PFSK-1 (cell line): ENCODE results near the gene DCTN4.

Experiments
- FOXP2 ChIP-seq: optimal IDR thresholded peaks from 2 replicates; pipeline ENCODE3; 2011; ENCODE audit warnings: borderline replicate concordance, control low read depth, inconsistent platforms; ENCODE audit not compliant: insufficient read depth; ENCODE audit errors: extremely low read length, extremely low read depth
- POLR2AphosphoS5 ChIP-seq: IDR thresholded peaks from 2 replicates; pipeline ENCODE4 v1.6.1; 2012; ENCODE audit warnings: low read depth, mild to moderate bottlenecking, control low read depth, low read length, moderate library complexity
- REST ChIP-seq, 2 experiments: IDR thresholded peaks; 2 replicates each; pipeline versions ENCODE4 v1.6.1 to v1.8.0; 2011 to 2012; ENCODE audit warnings: low read depth in 2 of 2, low read length in 2 of 2, control low read depth in 1 of 2, inconsistent platforms in 1 of 2, mild to moderate bottlenecking in 1 of 2, moderate library complexity in 1 of 2; ENCODE audit not compliant: insufficient read depth in 1 of 2
- SIN3A ChIP-seq: IDR thresholded peaks from 2 replicates; pipeline ENCODE4 v1.6.1; 2012; ENCODE audit warnings: mild to moderate bottlenecking, low read length, moderate library complexity, borderline replicate concordance; ENCODE audit not compliant: insufficient read depth
- TAF1 ChIP-seq: IDR thresholded peaks from 2 replicates; pipeline ENCODE4 v1.6.1; 2012; ENCODE audit warnings: low read length, control low read depth, borderline replicate concordance; ENCODE audit not compliant: insufficient read depth

The DCTN4 gene

DNA sequence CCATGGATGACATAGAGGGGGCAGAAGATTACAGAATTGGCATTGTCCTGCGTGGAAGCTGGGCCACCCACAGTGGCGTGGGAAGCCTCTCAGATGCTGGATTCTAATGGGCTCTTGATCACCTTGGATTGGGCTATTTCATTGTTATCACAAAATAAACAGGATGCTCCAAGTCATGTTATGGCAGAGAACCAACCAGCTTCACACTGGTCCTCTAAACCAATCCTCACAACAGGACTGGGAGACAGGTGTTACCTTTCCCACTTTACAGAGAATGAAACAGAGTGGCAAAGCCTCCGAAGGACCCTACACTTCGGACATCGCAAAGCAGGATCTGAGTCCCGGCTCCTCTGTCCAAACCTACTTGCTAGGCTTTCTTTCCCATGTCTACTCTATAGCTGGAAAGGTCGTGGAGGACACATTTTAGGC is 19.3 kb upstream of the DCTN4 start:
- no peak for TF ChIP-seq TAF1
- TF ChIP-seq SIN3A = no peak
- no peak for TF ChIP-seq POLR2AphosphoS5
- TF ChIP-seq FOXP2 = no peak
- no peak for TF ChIP-seq REST (IDR thresholded peaks at IDR 0.05; ENCODE audit: insufficient read depth in 1 of 2, low read depth in 2 of 2, low read length in 2 of 2)

- no peak for TF ChIP-seq POLR2AphosphoS5
- no peak for TF ChIP-seq FOXP2
- no peak for TF ChIP-seq SIN3A
- no peak for TF ChIP-seq TAF1
Observed at GRCh38 chr5:150777685-150778084, 18.9 kb upstream of the DCTN4 start.

- TF ChIP-seq FOXP2 = no peak
- no peak for TF ChIP-seq REST (IDR thresholded peaks at IDR 0.05; ENCODE audit: insufficient read depth in 1 of 2, low read depth in 2 of 2, low read length in 2 of 2)
- TF ChIP-seq TAF1 = no peak
Observed at GRCh38 chr5:150774145-150774544, 15.3 kb upstream of the DCTN4 start.

- TF ChIP-seq FOXP2 = no peak
- TF ChIP-seq TAF1 = no peak
- no peak for TF ChIP-seq POLR2AphosphoS5
- no peak for TF ChIP-seq SIN3A
- no peak for TF ChIP-seq REST (IDR thresholded peaks at IDR 0.05; ENCODE audit: insufficient read depth in 1 of 2, low read depth in 2 of 2, low read length in 2 of 2)
Observed at GRCh38 chr5:150771034-150771795, 12.4 kb upstream of the DCTN4 start.

DNA sequence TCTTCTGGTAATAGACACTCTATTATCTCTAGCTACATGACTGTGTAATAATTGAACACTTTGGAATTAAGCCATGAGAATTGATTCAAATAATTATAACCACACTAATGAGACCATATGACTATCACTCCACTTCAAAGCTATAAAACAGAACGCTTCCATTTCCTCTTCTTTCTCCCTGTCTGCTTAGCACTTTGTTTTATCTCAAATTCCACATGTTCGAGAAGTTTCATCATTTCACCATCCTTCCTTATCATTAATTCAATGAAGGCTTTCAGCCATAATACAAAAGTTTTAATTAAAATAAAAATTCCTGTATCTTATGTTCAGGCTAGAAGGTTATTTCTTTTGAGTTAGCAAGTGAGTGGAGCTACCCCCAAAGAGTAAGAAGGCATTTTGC is 7.4 kb upstream of the DCTN4 start:
- TF ChIP-seq FOXP2 (no peak), REST (IDR thresholded peaks at IDR 0.05; ENCODE audit: insufficient read depth in 1 of 2, low read depth in 2 of 2, low read length in 2 of 2) (no peak), POLR2AphosphoS5 (no peak), TAF1 (no peak), SIN3A (no peak)
